MV-4-11 (cell line): ENCODE measurements around the gene U2AF2.

Experiments used
- DNase-seq: peaks from one replicate; lab custom pipeline; 2025; lab: John Stamatoyannopoulos, UW

Gene U2AF2

GRCh38 chr19:55621673-55622231 is 33.1 kb upstream of the U2AF2 start:
- DNase-seq = no peak

GRCh38 chr19:55622242-55622969 is 32.4 kb upstream of the U2AF2 start:
- no peak for DNase-seq

- DNase-seq = no peak
These were observed 31.7 kb upstream of the U2AF2 start for GRCh38 chr19:55623130-55623529.

- no peak for DNase-seq
These were observed 31.3 kb upstream of the U2AF2 start for GRCh38 chr19:55623561-55623960.

- DNase-seq = peak; percentile 89
These were observed 30.5 kb upstream of the U2AF2 start, which contains the start of gene ZNF784 for GRCh38 chr19:55624109-55625003. Gene ZNF784 (minus strand): TSS chr19:55624566. CDS start chr19:55624561, 5 bp downstream.

- no peak for DNase-seq
These were observed 29.9 kb upstream of the U2AF2 start for GRCh38 chr19:55625004-55625326.

GRCh38 chr19:55626350-55626749 is 28.5 kb upstream of the U2AF2 start:
- DNase-seq = no peak

GRCh38 chr19:55632463-55632834 is 22.4 kb upstream of the U2AF2 start:
- DNase-seq = peak; percentile 96

- DNase-seq = peak; percentile 64
These were observed 21.0 kb upstream of the U2AF2 start for GRCh38 chr19:55633861-55634260.

GRCh38 chr19:55635334-55635717 is 19.5 kb upstream of the U2AF2 start:
- no peak for DNase-seq

- no peak for DNase-seq
These were observed 18.9 kb upstream of the U2AF2 start for GRCh38 chr19:55635856-55636440.

GRCh38 chr19:55636723-55637122 is 18.1 kb upstream of the U2AF2 start:
- no peak for DNase-seq

GRCh38 chr19:55637534-55637933 is 17.3 kb upstream of the U2AF2 start:
- no peak for DNase-seq

- DNase-seq = peak; percentile 76
These were observed 15.9 kb upstream of the U2AF2 start for GRCh38 chr19:55638864-55639359.

- no peak for DNase-seq
These were observed 14.7 kb upstream of the U2AF2 start for GRCh38 chr19:55640043-55640576.

- peak; percentile 40 for DNase-seq
These were observed 14.0 kb upstream of the U2AF2 start, which contains the start of gene ZNF580 for GRCh38 chr19:55640577-55641425. Gene ZNF580 (plus strand): TSS chr19:55641002. CDS start chr19:55642509, 1,507 bp downstream.

GRCh38 chr19:55641426-55642152 is 13.2 kb upstream of the U2AF2 start:
- DNase-seq = no peak

GRCh38 chr19:55642153-55643002 is 12.5 kb upstream of the U2AF2 start:
- no peak for DNase-seq
